ENCODE results near the gene LTBP2. TPM values are rescaled to one million over a fixed set of nuclear protein-coding genes. Genes with fewer than 3 reads are reported as not detected.

LTBP2 gene
- total and polyA plus RNA-seq, 3 donors from 2014 or later = 19.6 to 45.3 (median 23.3) TPM

GRCh38 chr14:74571441-74571841, 40.6 kb downstream of the LTBP2 start:
- WGBS, 2 donors = 42 to 57% methylated on average over 9 of the region's 9 CpGs
- DNase-seq = no peak
- TF ChIP-seq, protein P1, sequence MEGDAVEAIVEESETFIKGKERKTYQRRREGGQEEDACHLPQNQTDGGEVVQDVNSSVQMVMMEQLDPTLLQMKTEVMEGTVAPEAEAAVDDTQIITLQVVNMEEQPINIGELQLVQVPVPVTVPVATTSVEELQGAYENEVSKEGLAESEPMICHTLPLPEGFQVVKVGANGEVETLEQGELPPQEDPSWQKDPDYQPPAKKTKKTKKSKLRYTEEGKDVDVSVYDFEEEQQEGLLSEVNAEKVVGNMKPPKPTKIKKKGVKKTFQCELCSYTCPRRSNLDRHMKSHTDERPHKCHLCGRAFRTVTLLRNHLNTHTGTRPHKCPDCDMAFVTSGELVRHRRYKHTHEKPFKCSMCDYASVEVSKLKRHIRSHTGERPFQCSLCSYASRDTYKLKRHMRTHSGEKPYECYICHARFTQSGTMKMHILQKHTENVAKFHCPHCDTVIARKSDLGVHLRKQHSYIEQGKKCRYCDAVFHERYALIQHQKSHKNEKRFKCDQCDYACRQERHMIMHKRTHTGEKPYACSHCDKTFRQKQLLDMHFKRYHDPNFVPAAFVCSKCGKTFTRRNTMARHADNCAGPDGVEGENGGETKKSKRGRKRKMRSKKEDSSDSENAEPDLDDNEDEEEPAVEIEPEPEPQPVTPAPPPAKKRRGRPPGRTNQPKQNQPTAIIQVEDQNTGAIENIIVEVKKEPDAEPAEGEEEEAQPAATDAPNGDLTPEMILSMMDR (IDR thresholded peaks at IDR 0.05) = no peak
- TF ChIP-seq POLR2A (IDR thresholded peaks at IDR 0.05) = no peak
- H3K4me3 ChIP-seq = no peak overlapping the region
- intact Hi-C loops (cut with DNase I; ENCODE audit: low total_unique reads) = no loop called here
- no peaks in the 10 kb centered on the region for H3K27me3 ChIP-seq
- no peaks in the 10 kb centered on the region for H3K36me3 ChIP-seq (ENCODE audit: low read depth, missing control alignments)
- H3K4me1 ChIP-seq = peaks cover 29% of the 10 kb centered on the region
- H3K9me3 ChIP-seq = no peaks in the 10 kb centered on the region
- H3K27ac ChIP-seq = peak overlapping the region in 1 of 2 donors; percentile 34

DNA sequence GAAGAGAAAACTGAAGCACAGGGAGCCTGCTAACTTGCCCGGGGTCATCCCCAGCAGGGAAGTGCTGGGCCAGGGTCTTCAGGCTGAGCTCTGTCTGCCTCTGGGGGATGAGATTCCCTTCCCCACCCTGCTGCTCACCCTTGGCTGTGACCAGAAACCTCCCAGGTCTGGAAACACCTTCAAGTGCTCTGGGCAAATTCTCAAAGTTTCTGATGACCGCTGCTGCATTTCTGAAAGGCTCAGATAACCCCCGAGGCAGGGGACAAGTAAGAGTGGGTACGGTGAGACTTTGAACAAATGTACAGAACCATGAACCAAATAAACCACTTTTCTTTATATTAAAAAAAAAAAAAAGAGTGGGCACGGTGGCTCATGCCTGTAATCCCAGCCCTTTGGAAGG, 41.3 kb downstream of the LTBP2 start:
- Histone ChIP-seq H3K27me3 (no peaks in the 10 kb centered on the region), H3K4me1 (peaks cover 22% of the 10 kb centered on the region), H3K27ac (no peak overlapping the region), H3K4me3 (no peak overlapping the region), H3K36me3 (ENCODE audit: low read depth, missing control alignments) (no peaks in the 10 kb centered on the region), H3K9me3 (no peaks in the 10 kb centered on the region)
- intact Hi-C loops (cut with DNase I; ENCODE audit: low total_unique reads) = no loop called here
- WGBS, 2 donors = 92 to 97% methylated on average over 5 of the region's 5 CpGs
- DNase-seq = no peak
- no peak for TF ChIP-seq POLR2A (IDR thresholded peaks at IDR 0.05)
- TF ChIP-seq, protein P1 (IDR thresholded peaks at IDR 0.05) = no peak

DNA sequence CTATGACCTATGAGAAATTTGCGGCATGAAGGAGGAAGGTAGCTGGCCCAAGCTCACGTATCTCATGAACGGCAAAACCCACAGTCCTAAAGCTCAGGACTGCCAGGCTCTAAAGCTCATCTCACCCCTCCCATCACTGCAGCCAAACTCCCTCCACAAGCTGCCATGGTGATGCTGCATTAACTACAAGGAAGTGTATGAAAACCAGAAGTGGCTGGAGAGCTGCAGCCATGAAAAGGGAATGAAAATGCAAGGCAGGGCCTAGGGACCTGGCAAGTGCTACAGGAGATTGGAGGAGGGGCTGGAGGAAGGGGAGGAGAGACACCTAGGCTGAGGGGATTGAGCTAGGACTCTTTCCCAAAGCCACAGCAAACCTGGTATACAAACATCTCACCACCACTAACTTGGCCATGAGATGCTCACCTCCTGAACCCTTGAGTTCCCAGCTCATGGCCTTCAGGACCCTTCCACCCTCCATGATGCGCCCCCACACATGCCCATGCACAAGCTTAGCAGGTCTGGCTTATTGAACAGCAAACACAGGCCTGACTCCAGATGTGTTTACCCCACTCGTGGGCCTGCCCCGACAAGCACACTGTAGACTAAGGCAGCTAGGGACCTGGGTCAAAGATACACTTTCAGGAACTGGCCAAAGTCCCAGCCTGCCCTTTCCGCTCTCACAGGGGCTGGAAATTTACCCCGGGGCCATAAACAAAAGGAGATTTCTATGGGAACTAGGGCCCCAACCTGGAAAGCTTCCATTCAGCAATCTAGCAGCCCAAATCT, 42.0 kb downstream of the LTBP2 start:
- H3K27ac ChIP-seq = no peak overlapping the region
- WGBS, 2 donors = 67 to 75% methylated on average over 8 of the region's 8 CpGs
- intact Hi-C loops (cut with DNase I; ENCODE audit: low total_unique reads) = no loop called here

GRCh38 chr14:74569387-74569786, 42.6 kb downstream of the LTBP2 start:
- Histone ChIP-seq H3K27ac (no peak overlapping the region), H3K36me3 (ENCODE audit: low read depth, missing control alignments) (no peaks in the 10 kb centered on the region), H3K4me1 (peaks cover 15% of the 10 kb centered on the region), H3K9me3 (no peaks in the 10 kb centered on the region), H3K4me3 (no peak overlapping the region), H3K27me3 (no peaks in the 10 kb centered on the region)
- DNase-seq = no peak
- intact Hi-C loops (cut with DNase I; ENCODE audit: low total_unique reads) = no loop called here
- TF ChIP-seq, protein P1 (IDR thresholded peaks at IDR 0.05) = no peak
- TF ChIP-seq POLR2A (IDR thresholded peaks at IDR 0.05) = no peak
- whole genome bisulfite sequencing, 2 donors = 58 to 61% methylated on average over 2 of the region's 2 CpGs

More for the DNA sequence above, 42.0 kb downstream of the LTBP2 start:
- no peak for DNase-seq
- Histone ChIP-seq H3K27me3 (no peaks in the 10 kb centered on the region), H3K36me3 (ENCODE audit: low read depth, missing control alignments) (no peaks in the 10 kb centered on the region), H3K9me3 (no peaks in the 10 kb centered on the region), H3K4me3 (no peak overlapping the region), H3K4me1 (peaks cover 15% of the 10 kb centered on the region)
- no peak for TF ChIP-seq POLR2A (IDR thresholded peaks at IDR 0.05)
- TF ChIP-seq, protein P1 (IDR thresholded peaks at IDR 0.05) = no peak

DNA sequence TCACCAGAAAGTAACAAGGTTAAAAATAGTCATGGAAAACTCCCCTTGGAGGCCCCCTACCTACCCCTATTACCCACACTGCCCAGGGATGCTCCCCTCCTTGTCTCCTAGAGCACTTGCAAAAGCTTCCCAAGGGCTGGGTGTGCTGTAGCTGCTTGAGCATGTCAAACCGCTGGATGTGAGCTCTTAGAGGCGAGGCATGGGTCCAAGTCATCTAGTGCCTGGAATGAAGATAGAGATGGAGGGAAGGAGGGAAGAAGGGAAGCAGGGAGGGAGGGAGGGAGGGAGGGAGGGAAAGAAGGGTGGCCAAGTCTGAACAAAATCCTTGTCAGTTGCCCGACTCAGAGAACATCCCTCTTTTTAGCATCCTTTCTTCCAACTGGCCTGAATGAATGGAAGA, 43.1 kb downstream of the LTBP2 start:
- no peaks in the 10 kb centered on the region for H3K36me3 ChIP-seq (ENCODE audit: low read depth, missing control alignments)
- no peak overlapping the region for H3K4me3 ChIP-seq
- 63 to 69% methylated on average over 3 of the region's 3 CpGs for WGBS, 2 donors
- no peak for TF ChIP-seq POLR2A (IDR thresholded peaks at IDR 0.05)
- TF ChIP-seq, protein P1 (IDR thresholded peaks at IDR 0.05) = no peak
- no peaks in the 10 kb centered on the region for H3K27me3 ChIP-seq
- no peak for DNase-seq
- no peak overlapping the region for H3K27ac ChIP-seq
- peaks cover 15% of the 10 kb centered on the region for H3K4me1 ChIP-seq
- no peaks in the 10 kb centered on the region for H3K9me3 ChIP-seq
- intact Hi-C loops (cut with DNase I; ENCODE audit: low total_unique reads) = no loop called here

Data from testis (tissue), 3 donors.